HepG2 (cell line): ENCODE measurements around the gene BAG5. TPM values are rescaled to one million over a fixed set of nuclear protein-coding genes. Genes with fewer than 3 reads are reported as not detected.

ENCODE experiments used
- ATF7-NPFF ChIP-seq: sonication (generic); formaldehyde crosslinking; IDR thresholded peaks from 2 replicates; pipeline ENCODE4 v1.8.1; 2023; ENCODE audit warnings: mild to moderate bottlenecking, low read depth, missing genetic modification reagents, moderate library complexity
- EP300 ChIP-seq, 3 experiments: sonication (generic) in 1 of 3; formaldehyde crosslinking in 1 of 3; IDR thresholded peaks; 2 replicates each; pipeline versions ENCODE4 v1.5.1 to v1.6.1; 2011 to 2020; ENCODE audit warnings: low read depth in 2 of 3, low read length in 2 of 3, borderline replicate concordance in 1 of 3, improper control_type of control experiment in 1 of 3, mild to moderate bottlenecking in 1 of 3, missing genetic modification reagents in 1 of 3, moderate library complexity in 1 of 3
- HOMEZ ChIP-seq: IDR thresholded peaks from 2 replicates; pipeline ENCODE4 v1.6.1; 2016; ENCODE audit warnings: low read depth
- HOXA3 ChIP-seq: sonication (generic); formaldehyde crosslinking; IDR thresholded peaks from 2 replicates; pipeline ENCODE4 v1.5.0; 2020; ENCODE audit warnings: missing genetic modification reagents
- NONO ChIP-seq, 2 experiments: fragments of 450-650 bp in 1 of 2; sonication (generic) in 1 of 2; formaldehyde crosslinking in 1 of 2; IDR thresholded peaks in 1 of 2; conservative IDR thresholded peaks in 1 of 2; 2 replicates each; pipeline versions ENCODE4 v1.6.1 to v1.8.0; 2017 to 2022; ENCODE audit warnings: mild to moderate bottlenecking in 1 of 2, missing genetic modification reagents in 1 of 2, moderate library complexity in 1 of 2
- NR2F2 ChIP-seq: IDR thresholded peaks from 2 replicates; pipeline ENCODE4 v1.6.1; 2012; ENCODE audit warnings: low read depth, inconsistent platforms, borderline replicate concordance
- PHF20 ChIP-seq: sonication (generic); formaldehyde crosslinking; IDR thresholded peaks from 2 replicates; pipeline ENCODE4 v1.5.0; 2020; ENCODE audit warnings: mild to moderate bottlenecking, missing genetic modification reagents
- ZNF138 ChIP-seq: sonication (generic); formaldehyde crosslinking; IDR thresholded peaks from 2 replicates; pipeline ENCODE4 v1.5.0; 2020; ENCODE audit warnings: mild to moderate bottlenecking, low read depth, missing genetic modification reagents
- ZNF143 ChIP-seq: sonication (generic); formaldehyde crosslinking; IDR thresholded peaks from 2 replicates; pipeline ENCODE4 v1.4.0; 2020; ENCODE audit warnings: missing genetic modification reagents
- ZNF281 ChIP-seq: sonication (generic); formaldehyde crosslinking; IDR thresholded peaks from 2 replicates; pipeline ENCODE4 v1.4.0; 2020; ENCODE audit warnings: missing genetic modification reagents, borderline replicate concordance
- ZNF383 ChIP-seq: sonication (generic); formaldehyde crosslinking; IDR thresholded peaks from 2 replicates; pipeline ENCODE4 v1.4.0; 2020; ENCODE audit warnings: missing genetic modification reagents, mild to moderate bottlenecking, borderline replicate concordance
- ZNF557 ChIP-seq: sonication (generic); formaldehyde crosslinking; IDR thresholded peaks from 2 replicates; pipeline ENCODE4 v1.4.0; 2020; ENCODE audit warnings: missing genetic modification reagents
- ZNF580 ChIP-seq: IDR thresholded peaks from 2 replicates; pipeline ENCODE4 v1.6.1; 2016; ENCODE audit warnings: low read depth, borderline replicate concordance
- polyA plus RNA-seq, 8 experiments: library from polyadenylated mRNA; depleted of rRNA in 3 of 8; stranded (reverse) in 7 of 8; unstranded in 1 of 8; fragments of >200 nt; fragmentation: Illumina TruSeq in 4 of 8; extraction: Trizol in 4 of 8; gene quantifications; 2 replicates each; pipeline versions ENCODE4 v1.2.1 to v1.2.3, GENCODE V29; 2011 to 2016; ENCODE audit warnings: low read depth in 4 of 8, missing spikeins in 1 of 8, mixed read lengths in 1 of 8; ENCODE audit not compliant: insufficient read depth in 1 of 8
- total RNA-seq, 5 experiments: library from RNA; depleted of rRNA; stranded (reverse); fragments of >200 nt; fragmentation: Illumina TruSeq; extraction: Trizol; gene quantifications; 2 replicates each; pipeline ENCODE4 v1.2.3, GENCODE V29; 2016; ENCODE audit warnings: low read depth in 1 of 5
- TF ChIP-seq, protein P1 (sequence below): sonication (generic); formaldehyde crosslinking; IDR thresholded peaks from 2 replicates; pipeline ENCODE4 v1.5.1; 2020; ENCODE audit warnings: mild to moderate bottlenecking, missing genetic modification reagents, moderate library complexity
- TF ChIP-seq, protein P2 (sequence below): IDR thresholded peaks from 2 replicates; pipeline ENCODE4 v1.6.1; 2016; ENCODE audit warnings: mild to moderate bottlenecking, missing biosample characterization, missing genetic modification reagents

BAG5 gene
- total and polyA plus RNA-seq, 2 of the 13 experiments (the other 11 are each of a cell fraction or from before 2014, with no cell fraction given): 3.5 to 21.0 TPM

GRCh38 chr14:103528587-103529382, 33.7 kb downstream of the BAG5 start, which contains the start of gene TRMT61A (continued):
- TF ChIP-seq ZNF580 (CRISPR knock-in tag): no peak
- TF ChIP-seq HOXA3 (CRISPR knock-in tag): peak; percentile 74
- TF ChIP-seq EP300 (IDR thresholded peaks at IDR 0.05; ENCODE audit: low read depth in 2 of 2, low read length in 2 of 2): peak in 1 of 2 experiments; percentile 26; a peak in 1 of 4 replicates
- TF ChIP-seq EP300 (CRISPR knock-in tag; IDR thresholded peaks at IDR 0.05; ENCODE audit: borderline replicate concordance): no peak
- peak; percentile 84 for TF ChIP-seq ZNF143 (CRISPR knock-in tag)
- TF ChIP-seq NONO (IDR thresholded peaks at IDR 0.05): no peak
- peak; percentile 72 for TF ChIP-seq NONO (CRISPR knock-in tag; conservative IDR thresholded peaks at IDR 0.05)
- peak; percentile 62; the same call in 1 of the 2 replicates for TF ChIP-seq ATF7-NPFF (CRISPR knock-in tag)
- peak; percentile 86 for TF ChIP-seq PHF20 (CRISPR knock-in tag)
- TF ChIP-seq HOMEZ (CRISPR knock-in tag): 0 out of 2 replicates have a peak, but pooled peaks have one; percentile 11
- TF ChIP-seq ZNF138 (CRISPR knock-in tag): no peak
- TF ChIP-seq ZNF281 (CRISPR knock-in tag): peak; percentile 68; the same call in 1 of the 2 replicates
- no peak for TF ChIP-seq ZNF383
- TF ChIP-seq, protein P1, sequence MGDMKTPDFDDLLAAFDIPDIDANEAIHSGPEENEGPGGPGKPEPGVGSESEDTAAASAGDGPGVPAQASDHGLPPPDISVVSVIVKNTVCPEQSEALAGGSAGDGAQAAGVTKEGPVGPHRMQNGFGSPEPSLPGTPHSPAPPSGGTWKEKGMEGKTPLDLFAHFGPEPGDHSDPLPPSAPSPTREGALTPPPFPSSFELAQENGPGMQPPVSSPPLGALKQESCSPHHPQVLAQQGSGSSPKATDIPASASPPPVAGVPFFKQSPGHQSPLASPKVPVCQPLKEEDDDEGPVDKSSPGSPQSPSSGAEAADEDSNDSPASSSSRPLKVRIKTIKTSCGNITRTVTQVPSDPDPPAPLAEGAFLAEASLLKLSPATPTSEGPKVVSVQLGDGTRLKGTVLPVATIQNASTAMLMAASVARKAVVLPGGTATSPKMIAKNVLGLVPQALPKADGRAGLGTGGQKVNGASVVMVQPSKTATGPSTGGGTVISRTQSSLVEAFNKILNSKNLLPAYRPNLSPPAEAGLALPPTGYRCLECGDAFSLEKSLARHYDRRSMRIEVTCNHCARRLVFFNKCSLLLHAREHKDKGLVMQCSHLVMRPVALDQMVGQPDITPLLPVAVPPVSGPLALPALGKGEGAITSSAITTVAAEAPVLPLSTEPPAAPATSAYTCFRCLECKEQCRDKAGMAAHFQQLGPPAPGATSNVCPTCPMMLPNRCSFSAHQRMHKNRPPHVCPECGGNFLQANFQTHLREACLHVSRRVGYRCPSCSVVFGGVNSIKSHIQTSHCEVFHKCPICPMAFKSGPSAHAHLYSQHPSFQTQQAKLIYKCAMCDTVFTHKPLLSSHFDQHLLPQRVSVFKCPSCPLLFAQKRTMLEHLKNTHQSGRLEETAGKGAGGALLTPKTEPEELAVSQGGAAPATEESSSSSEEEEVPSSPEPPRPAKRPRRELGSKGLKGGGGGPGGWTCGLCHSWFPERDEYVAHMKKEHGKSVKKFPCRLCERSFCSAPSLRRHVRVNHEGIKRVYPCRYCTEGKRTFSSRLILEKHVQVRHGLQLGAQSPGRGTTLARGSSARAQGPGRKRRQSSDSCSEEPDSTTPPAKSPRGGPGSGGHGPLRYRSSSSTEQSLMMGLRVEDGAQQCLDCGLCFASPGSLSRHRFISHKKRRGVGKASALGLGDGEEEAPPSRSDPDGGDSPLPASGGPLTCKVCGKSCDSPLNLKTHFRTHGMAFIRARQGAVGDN (CRISPR knock-in tag): peak; percentile 88
- no peak for TF ChIP-seq ZNF557
- TF ChIP-seq, protein P2, sequence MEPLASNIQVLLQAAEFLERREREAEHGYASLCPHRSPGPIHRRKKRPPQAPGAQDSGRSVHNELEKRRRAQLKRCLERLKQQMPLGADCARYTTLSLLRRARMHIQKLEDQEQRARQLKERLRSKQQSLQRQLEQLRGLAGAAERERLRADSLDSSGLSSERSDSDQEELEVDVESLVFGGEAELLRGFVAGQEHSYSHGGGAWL (CRISPR knock-in tag): peak; percentile 97
- TF ChIP-seq NR2F2: peak; percentile 8; the same call in 1 of the 2 replicates
